Stomach (tissue), 4 donors: ENCODE data around the gene PHLDB1.
"Not testable (repeated sequence)": the region's sequence is repeated elsewhere in the genome, so short reads cannot be mapped to it uniquely, and the experiment has no call there.

Source experiments
- CTCF ChIP-seq, 7 experiments: fragments of 450-650 bp in 4 of 7; fragments of 200-600 bp in 3 of 7; sonication (generic) in 3 of 7; IDR thresholded peaks; one replicate each; pipeline ENCODE4 v1.5.1; 2016 to 2019; ENCODE audit warnings: antibody characterized with exemption in 7 of 7, control low read depth in 2 of 7, mild to moderate bottlenecking in 1 of 7
- EP300 ChIP-seq: sonication (generic); formaldehyde crosslinking; IDR thresholded peaks from one replicate; pipeline ENCODE4 v1.6.1; 2017; ENCODE audit warnings: antibody characterized with exemption
- POLR2A ChIP-seq, 4 donors: fragments of 450-650 bp; IDR thresholded peaks; one replicate each; pipeline ENCODE4 v1.6.1; 2016; ENCODE audit warnings: antibody characterized with exemption in 4 of 4, control low read depth in 2 of 4, mild to moderate bottlenecking in 1 of 4, moderate library complexity in 1 of 4
- POLR2AphosphoS5 ChIP-seq, 3 donors: sonication (generic); formaldehyde crosslinking; IDR thresholded peaks; one replicate each; pipeline ENCODE4 v1.6.1; 2016; ENCODE audit warnings: antibody characterized with exemption in 3 of 3

GRCh38 chr11:118594984-118595383 lies 12.4 kb upstream of the PHLDB1 start:
- TF ChIP-seq CTCF (IDR thresholded peaks at IDR 0.05): peak in 2 of 7 experiments; percentile 14 to 27
- not testable (repeated sequence) for TF ChIP-seq POLR2AphosphoS5 (IDR thresholded peaks at IDR 0.05); EP300; POLR2A (IDR thresholded peaks at IDR 0.05)
